Stomach (tissue), 4 donors: Measurements from ENCODE around the gene NAXD.
"Not testable (repeated sequence)": the region's sequence is repeated elsewhere in the genome, so short reads cannot be mapped to it uniquely, and the experiment has no call there.

Experiments used
- POLR2A ChIP-seq, 4 donors: fragments of 450-650 bp; IDR thresholded peaks; one replicate each; pipeline ENCODE4 v1.6.1; 2016; ENCODE audit warnings: antibody characterized with exemption in 4 of 4, control low read depth in 2 of 4, mild to moderate bottlenecking in 1 of 4, moderate library complexity in 1 of 4
- POLR2AphosphoS5 ChIP-seq, 3 donors: sonication (generic); formaldehyde crosslinking; IDR thresholded peaks; one replicate each; pipeline ENCODE4 v1.6.1; 2016; ENCODE audit warnings: antibody characterized with exemption in 3 of 3
- TF ChIP-seq, protein P1 (sequence below), 7 experiments: fragments of 450-650 bp in 4 of 7; fragments of 200-600 bp in 3 of 7; sonication (generic) in 3 of 7; IDR thresholded peaks; one replicate each; pipeline ENCODE4 v1.5.1; 2016 to 2019; ENCODE audit warnings: antibody characterized with exemption in 7 of 7, control low read depth in 2 of 7, mild to moderate bottlenecking in 1 of 7

DNA sequence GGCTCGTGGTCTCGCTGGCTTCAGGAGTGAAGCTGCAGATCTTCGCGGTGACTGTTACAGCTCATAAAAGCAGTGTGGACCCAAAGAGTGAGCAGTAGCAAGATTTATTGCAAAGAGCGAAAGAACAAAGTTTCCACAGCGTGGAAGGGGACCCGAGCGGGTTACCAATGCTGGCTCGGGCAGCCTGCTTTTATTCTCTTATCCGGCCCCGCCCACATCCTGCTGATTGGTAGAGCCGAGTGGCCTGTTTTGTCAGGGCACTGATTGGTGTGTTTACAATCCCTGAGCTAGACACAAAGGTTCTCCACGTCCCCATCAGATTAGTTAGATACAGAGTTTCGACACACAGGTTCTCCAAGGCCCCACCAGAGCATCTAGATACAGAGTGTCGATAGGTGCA is 16.9 kb downstream of the NAXD start:
- TF ChIP-seq, protein P1, sequence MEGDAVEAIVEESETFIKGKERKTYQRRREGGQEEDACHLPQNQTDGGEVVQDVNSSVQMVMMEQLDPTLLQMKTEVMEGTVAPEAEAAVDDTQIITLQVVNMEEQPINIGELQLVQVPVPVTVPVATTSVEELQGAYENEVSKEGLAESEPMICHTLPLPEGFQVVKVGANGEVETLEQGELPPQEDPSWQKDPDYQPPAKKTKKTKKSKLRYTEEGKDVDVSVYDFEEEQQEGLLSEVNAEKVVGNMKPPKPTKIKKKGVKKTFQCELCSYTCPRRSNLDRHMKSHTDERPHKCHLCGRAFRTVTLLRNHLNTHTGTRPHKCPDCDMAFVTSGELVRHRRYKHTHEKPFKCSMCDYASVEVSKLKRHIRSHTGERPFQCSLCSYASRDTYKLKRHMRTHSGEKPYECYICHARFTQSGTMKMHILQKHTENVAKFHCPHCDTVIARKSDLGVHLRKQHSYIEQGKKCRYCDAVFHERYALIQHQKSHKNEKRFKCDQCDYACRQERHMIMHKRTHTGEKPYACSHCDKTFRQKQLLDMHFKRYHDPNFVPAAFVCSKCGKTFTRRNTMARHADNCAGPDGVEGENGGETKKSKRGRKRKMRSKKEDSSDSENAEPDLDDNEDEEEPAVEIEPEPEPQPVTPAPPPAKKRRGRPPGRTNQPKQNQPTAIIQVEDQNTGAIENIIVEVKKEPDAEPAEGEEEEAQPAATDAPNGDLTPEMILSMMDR (IDR thresholded peaks at IDR 0.05): not testable (repeated sequence)
- TF ChIP-seq POLR2A, POLR2AphosphoS5 (IDR thresholded peaks at IDR 0.05): not testable (repeated sequence)
